Measurements from ENCODE around the gene LRRC56.
"Not testable (repeated sequence)": the region's sequence is repeated elsewhere in the genome, so short reads cannot be mapped to it uniquely, and the experiment has no call there.

LRRC56 gene

GRCh38 chr11:502288-503178, 34.8 kb upstream of the LRRC56 start:
- DNase-seq, result no peak

GRCh38 chr11:503179-503981, 33.9 kb upstream of the LRRC56 start:
- no peak for DNase-seq

- DNase-seq, result no peak
Measured at GRCh38 chr11:504053-504993, 33.0 kb upstream of the LRRC56 start.

- DNase-seq, result no peak
Measured at GRCh38 chr11:504994-505344, 32.4 kb upstream of the LRRC56 start.

- DNase-seq, result peak; percentile 97
Measured at GRCh38 chr11:506238-506994, 30.9 kb upstream of the LRRC56 start.

GRCh38 chr11:506995-507726, 30.2 kb upstream of the LRRC56 start, which contains the start of gene RNH1:
TSS of gene RNH1 (minus strand) at chr11:507242. CDS start at chr11:502162, 5,080 bp downstream.
- DNase-seq, result peak; percentile 100

- DNase-seq, result no peak
Measured at GRCh38 chr11:507727-508515, 29.4 kb upstream of the LRRC56 start.

GRCh38 chr11:508956-509355, 28.4 kb upstream of the LRRC56 start:
- no peak for DNase-seq

- DNase-seq, result no peak
Measured at GRCh38 chr11:512761-513595, 24.3 kb upstream of the LRRC56 start.

GRCh38 chr11:514606-515005, 22.7 kb upstream of the LRRC56 start:
- no peak for DNase-seq

- no peak for DNase-seq
Measured at GRCh38 chr11:515131-515530, 22.2 kb upstream of the LRRC56 start.

GRCh38 chr11:516400-516799, 20.9 kb upstream of the LRRC56 start:
- no peak for DNase-seq

GRCh38 chr11:516918-517685, 20.2 kb upstream of the LRRC56 start:
- not testable (repeated sequence) for DNase-seq

- peak; percentile 88 for DNase-seq
Measured at GRCh38 chr11:518463-519202, 18.7 kb upstream of the LRRC56 start.

GRCh38 chr11:520428-521176, 16.7 kb upstream of the LRRC56 start:
- DNase-seq, result no peak

GRCh38 chr11:521177-521688, 16.1 kb upstream of the LRRC56 start:
- DNase-seq, result no peak

GRCh38 chr11:526192-526591, 11.1 kb upstream of the LRRC56 start:
- DNase-seq, result no peak

All from stimulated activated CD4-positive, alpha-beta T cell treated with anti-CD3 and anti-CD28 coated beads, Interleukin-12 subunit alpha, Interleukin-12 subunit beta, amount 100 ng/mL, for 4 hours (primary cell).